NCI-H2196 treated with DMSO at 0.1 percent for 48 hours (cell line): ENCODE data around the gene PSMD13.

Source experiments
- DNase-seq: peaks from one replicate; lab custom pipeline; 2025; ENCODE audit not compliant: unreplicated experiment; lab: John Stamatoyannopoulos, UW

PSMD13 gene

GRCh38 chr11:297586-298405, 61.0 kb downstream of the PSMD13 start:
- no peak for DNase-seq

DNA sequence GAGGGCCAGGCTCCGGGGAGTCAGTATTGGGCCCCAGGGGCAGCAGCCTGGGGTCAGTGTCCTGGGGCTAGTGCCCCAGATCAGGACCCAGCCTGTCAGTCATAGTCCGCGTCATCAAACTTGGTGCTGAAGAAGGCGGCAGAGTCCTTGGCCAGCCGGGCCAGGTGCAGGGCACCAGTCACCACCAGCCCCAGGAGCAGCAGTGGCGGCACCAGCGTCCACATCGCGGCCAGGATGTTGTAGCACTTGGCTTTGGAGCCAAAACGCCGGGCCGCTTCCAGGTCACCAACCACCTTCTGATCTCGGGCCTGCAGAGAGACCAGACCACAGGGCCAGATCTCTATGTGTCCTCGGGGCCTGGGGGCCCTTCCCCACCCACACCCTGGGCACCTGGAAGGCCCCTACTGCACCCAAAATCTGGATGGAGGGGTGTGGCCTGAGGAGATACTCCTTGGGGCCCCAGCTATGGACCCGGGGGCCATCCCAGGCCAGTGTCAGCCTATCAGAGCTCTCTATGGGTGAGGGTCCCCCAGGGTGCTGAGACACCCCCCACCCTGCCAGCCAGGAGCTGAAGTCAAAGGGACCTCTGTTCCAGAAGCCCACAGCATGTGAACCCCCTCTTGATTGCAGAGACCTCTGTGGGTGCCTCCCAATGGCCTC, 61.8 kb downstream of the PSMD13 start:
- DNase-seq = no peak

- no peak for DNase-seq
Observed at GRCh38 chr11:299081-299891, 62.5 kb downstream of the PSMD13 start, which contains the start of gene IFITM5. Gene IFITM5, minus strand, starts transcription at chr11:299526. Its CDS starts 36 bp downstream, at chr11:299490.

DNA sequence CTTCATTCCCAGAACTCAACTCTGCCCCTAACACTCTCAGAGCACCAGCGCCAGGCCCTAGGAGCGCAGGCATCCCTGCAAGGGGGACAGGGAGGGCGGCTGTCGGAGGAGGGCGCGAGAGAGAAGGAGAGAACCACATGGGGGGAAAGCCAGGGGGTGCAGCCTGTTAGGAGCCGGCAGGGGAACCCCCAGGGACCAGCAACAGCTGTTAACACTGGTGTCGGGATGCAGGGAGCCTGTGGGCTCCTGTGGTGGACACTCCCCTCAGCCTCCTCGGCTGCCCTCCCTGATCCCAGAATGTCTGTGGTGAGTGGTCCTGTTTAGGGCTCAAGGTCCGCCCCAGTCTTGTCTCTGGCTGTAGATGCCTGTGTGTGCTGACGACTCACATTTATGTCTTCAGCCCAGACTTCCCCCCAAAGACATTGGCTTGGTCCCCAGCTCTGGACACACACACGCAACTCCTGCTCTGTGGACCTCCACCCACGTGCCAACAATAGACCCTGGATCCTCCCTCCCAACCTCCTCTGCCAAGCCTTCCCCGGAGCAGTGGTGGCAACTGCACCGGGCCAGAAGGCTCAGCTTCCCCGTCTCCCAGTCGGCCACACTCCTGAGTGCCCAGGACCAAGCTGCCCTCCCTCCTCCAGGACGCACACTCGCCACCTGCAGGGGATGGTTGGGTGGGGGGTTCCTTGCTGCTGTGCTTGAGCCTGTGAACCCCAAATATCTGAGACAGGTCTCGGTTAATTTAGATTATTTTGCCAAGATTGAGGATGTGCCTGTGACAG, 63.4 kb downstream of the PSMD13 start:
- no peak for DNase-seq
